ENCODE results near the gene COL5A1.

Gene COL5A1

DNA sequence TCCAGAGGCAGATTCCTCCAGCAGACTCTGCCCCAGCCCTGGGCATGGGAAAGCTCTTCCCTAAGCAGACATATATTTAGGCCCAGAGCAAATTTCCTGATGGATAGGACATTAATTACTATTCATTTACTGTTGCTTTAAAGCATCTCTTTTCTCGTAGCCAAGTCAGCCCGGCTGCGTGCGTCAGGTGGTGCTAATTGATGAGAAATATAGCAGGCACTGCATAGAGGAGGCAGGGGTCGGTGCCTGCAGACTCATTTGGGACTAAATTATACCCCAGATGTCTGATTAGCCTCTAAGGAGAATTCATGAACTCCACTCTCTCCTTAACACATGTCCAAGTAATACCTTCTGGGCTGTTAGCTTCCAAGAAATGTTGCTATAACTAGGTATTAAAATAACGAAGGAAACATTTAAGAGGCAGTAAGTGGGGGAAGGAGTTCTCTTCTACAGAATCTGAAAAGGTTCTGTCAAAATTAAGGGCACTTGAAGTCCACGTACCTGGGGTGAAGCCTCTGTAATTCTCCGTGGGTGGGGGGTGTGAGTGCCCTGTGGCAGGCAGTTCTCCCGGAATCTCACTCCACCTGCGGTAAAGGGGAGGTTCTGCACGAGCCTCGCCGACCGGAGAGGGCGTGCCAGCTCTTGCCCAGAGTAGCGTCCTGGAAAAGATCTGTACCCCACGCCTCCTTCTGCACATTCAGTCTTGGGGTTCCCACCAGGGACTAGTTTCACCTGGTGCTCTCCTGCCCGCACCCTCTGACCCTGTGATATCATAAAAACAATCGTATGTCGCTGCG lies 123.1 kb downstream of the COL5A1 start:
- TF ChIP-seq, protein P1, sequence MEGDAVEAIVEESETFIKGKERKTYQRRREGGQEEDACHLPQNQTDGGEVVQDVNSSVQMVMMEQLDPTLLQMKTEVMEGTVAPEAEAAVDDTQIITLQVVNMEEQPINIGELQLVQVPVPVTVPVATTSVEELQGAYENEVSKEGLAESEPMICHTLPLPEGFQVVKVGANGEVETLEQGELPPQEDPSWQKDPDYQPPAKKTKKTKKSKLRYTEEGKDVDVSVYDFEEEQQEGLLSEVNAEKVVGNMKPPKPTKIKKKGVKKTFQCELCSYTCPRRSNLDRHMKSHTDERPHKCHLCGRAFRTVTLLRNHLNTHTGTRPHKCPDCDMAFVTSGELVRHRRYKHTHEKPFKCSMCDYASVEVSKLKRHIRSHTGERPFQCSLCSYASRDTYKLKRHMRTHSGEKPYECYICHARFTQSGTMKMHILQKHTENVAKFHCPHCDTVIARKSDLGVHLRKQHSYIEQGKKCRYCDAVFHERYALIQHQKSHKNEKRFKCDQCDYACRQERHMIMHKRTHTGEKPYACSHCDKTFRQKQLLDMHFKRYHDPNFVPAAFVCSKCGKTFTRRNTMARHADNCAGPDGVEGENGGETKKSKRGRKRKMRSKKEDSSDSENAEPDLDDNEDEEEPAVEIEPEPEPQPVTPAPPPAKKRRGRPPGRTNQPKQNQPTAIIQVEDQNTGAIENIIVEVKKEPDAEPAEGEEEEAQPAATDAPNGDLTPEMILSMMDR (IDR thresholded peaks at IDR 0.05): no peak
- H3K9me3 ChIP-seq: no peaks in the 10 kb centered on the region
- peak overlapping the region in 1 of 2 donors; percentile 39 for H3K27ac ChIP-seq
- H3K4me3 ChIP-seq: no peak overlapping the region
- peaks cover 29 to 68% (median 66%) of the 10 kb centered on the region in 3 donors for H3K36me3 ChIP-seq
- H3K4me1 ChIP-seq: peaks cover 0 to 9% (median 0%) of the 10 kb centered on the region in 4 donors
- intact Hi-C loops (cut with DNase I; ENCODE audit: low total_unique reads): no loop called here
- no peak for DNase-seq
- H3K27me3 ChIP-seq: no peaks in the 10 kb centered on the region

- Histone ChIP-seq H3K4me1 (peaks cover 0 to 9% (median 0%) of the 10 kb centered on the region in 4 donors), H3K27ac (peak overlapping the region; percentile 31 to 39), H3K9me3 (no peaks in the 10 kb centered on the region), H3K36me3 (peaks cover 25 to 63% (median 61%) of the 10 kb centered on the region in 3 donors), H3K4me3 (no peak overlapping the region), H3K27me3 (no peaks in the 10 kb centered on the region)
- TF ChIP-seq, protein P1 (IDR thresholded peaks at IDR 0.05): no peak
- intact Hi-C loops (cut with DNase I; ENCODE audit: low total_unique reads): no loop called here
- DNase-seq: no peak
These were observed 124.2 kb downstream of the COL5A1 start for GRCh38 chr9:134765785-134766184.

- Histone ChIP-seq H3K36me3 (peaks cover 18 to 59% (median 56%) of the 10 kb centered on the region in 3 donors), H3K4me1 (peaks cover 0 to 9% (median 0%) of the 10 kb centered on the region in 4 donors), H3K4me3 (no peak overlapping the region), H3K9me3 (no peaks in the 10 kb centered on the region), H3K27me3 (no peaks in the 10 kb centered on the region), H3K27ac (peak overlapping the region in 1 of 2 donors; percentile 6)
- intact Hi-C loops (cut with DNase I; ENCODE audit: low total_unique reads): no loop called here
- TF ChIP-seq, protein P1 (IDR thresholded peaks at IDR 0.05): no peak
- DNase-seq: no peak
These were observed 125.0 kb downstream of the COL5A1 start for GRCh38 chr9:134766587-134766986.

DNA sequence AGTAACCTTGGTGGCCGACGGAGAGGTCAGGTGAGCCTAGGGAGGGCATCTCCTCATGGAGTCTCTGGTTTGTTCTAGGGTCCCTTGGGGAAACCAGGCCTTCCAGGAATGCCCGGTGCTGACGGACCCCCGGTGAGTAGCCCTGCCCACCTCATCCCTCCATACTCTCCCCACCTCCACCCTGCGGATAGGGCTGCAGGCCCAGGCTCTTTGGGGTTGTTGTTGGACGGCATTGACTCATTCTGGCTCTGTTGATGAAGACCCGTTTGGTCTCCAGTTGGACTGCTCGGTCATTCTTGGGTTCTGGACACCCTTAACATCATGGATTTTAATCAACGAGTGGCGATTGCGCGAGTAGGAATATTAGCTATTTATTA lies 126.7 kb downstream of the COL5A1 start:
- H3K36me3 ChIP-seq: peaks cover 20 to 56% (median 54%) of the 10 kb centered on the region in 3 donors
- H3K4me1 ChIP-seq: peaks cover 0 to 9% (median 0%) of the 10 kb centered on the region in 4 donors
- H3K4me3 ChIP-seq: no peak overlapping the region
- H3K27me3 ChIP-seq: no peaks in the 10 kb centered on the region
- H3K27ac ChIP-seq: peak overlapping the region in 1 of 2 donors; percentile 57
- intact Hi-C loops (cut with DNase I; ENCODE audit: low total_unique reads): no loop called here
- no peak for DNase-seq
- TF ChIP-seq, protein P1 (IDR thresholded peaks at IDR 0.05): no peak
- no peaks in the 10 kb centered on the region for H3K9me3 ChIP-seq

DNA sequence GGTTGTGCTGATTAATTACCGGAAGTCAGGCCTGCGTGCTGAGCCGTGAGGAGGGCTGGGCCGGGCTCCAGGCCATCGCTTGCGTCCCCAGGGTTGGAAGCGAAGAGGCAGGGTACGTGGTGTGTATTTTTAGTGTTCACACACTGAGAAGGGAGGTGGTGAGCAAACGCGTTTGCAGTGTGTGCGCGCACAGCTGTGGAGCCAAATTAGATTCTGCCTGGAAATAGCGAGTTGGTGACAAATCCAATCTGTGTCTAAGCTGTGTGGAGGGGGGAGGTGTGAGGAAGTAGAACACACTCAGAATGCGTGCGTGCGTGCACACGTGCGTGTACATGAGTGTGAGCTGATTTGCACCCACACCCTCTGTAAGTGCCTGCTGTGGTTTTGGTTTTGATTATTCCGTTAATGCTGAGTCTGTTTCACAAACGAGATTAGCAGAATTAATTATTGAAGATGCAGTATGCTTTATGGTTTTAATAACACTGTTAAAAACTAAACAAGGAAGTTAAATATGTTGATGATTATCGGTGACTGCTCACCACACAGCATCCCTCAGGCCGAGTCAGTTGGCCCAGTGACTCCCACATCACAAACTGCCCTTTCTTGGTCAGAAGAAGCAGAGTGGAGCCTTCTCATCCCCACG lies 127.2 kb downstream of the COL5A1 start:
- peaks cover 17 to 56% (median 52%) of the 10 kb centered on the region in 3 donors for H3K36me3 ChIP-seq

More for the DNA sequence above, 127.2 kb downstream of the COL5A1 start:
- intact Hi-C loops (cut with DNase I; ENCODE audit: low total_unique reads): no loop called here
- no peak overlapping the region for H3K4me3 ChIP-seq
- TF ChIP-seq, protein P1 (IDR thresholded peaks at IDR 0.05): no peak
- no peaks in the 10 kb centered on the region for H3K27me3 ChIP-seq
- no peaks in the 10 kb centered on the region for H3K9me3 ChIP-seq
- peak overlapping the region in 1 of 2 donors; percentile 57 for H3K27ac ChIP-seq
- H3K4me1 ChIP-seq: peaks cover 0 to 9% (median 0%) of the 10 kb centered on the region in 4 donors
- DNase-seq: peak in 1 of 2 donors; percentile 32

Measured in tibial artery (tissue), 4 donors.